Measurements from ENCODE around the gene TMEM248.

DNA sequence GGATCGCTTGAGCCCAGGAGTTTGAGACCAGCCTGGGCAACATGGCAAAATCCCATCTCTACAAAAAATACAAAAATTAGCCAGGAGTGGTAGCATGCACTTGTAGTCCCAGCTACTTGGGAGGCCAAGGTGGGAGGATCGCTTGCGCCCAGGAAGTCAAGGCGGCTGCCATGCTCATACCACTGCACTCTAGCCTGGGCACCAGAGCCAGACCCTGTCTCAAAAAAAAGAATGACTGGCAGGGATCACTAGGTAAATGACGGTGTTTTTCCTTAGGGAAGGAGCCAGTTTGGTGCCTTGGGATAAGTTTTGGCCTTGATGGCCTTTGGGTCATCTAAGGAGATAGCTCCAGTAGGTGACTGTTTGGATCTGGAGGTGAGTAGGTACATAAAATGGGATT is 8.9 kb downstream of the TMEM248 start:
- TF ChIP-seq CREB1 (CRISPR knock-in tag; IDR thresholded peaks at IDR 0.05) (no peak), NR2C2 (CRISPR knock-in tag; IDR thresholded peaks at IDR 0.05) (no peak)
- TF ChIP-seq, protein P1, sequence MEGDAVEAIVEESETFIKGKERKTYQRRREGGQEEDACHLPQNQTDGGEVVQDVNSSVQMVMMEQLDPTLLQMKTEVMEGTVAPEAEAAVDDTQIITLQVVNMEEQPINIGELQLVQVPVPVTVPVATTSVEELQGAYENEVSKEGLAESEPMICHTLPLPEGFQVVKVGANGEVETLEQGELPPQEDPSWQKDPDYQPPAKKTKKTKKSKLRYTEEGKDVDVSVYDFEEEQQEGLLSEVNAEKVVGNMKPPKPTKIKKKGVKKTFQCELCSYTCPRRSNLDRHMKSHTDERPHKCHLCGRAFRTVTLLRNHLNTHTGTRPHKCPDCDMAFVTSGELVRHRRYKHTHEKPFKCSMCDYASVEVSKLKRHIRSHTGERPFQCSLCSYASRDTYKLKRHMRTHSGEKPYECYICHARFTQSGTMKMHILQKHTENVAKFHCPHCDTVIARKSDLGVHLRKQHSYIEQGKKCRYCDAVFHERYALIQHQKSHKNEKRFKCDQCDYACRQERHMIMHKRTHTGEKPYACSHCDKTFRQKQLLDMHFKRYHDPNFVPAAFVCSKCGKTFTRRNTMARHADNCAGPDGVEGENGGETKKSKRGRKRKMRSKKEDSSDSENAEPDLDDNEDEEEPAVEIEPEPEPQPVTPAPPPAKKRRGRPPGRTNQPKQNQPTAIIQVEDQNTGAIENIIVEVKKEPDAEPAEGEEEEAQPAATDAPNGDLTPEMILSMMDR (IDR thresholded peaks at IDR 0.05): no peak
- TF ChIP-seq, protein P2, sequence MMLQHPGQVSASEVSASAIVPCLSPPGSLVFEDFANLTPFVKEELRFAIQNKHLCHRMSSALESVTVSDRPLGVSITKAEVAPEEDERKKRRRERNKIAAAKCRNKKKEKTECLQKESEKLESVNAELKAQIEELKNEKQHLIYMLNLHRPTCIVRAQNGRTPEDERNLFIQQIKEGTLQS (CRISPR knock-in tag; conservative IDR thresholded peaks at IDR 0.05): no peak
